ENCODE measurements around the gene IMMP1L. TPM values are rescaled to one million over a fixed set of nuclear protein-coding genes. Genes with fewer than 3 reads are reported as not detected.

Gene IMMP1L
- total RNA-seq, 4 donors from 2014 or later: 7.1 to 61.9 (median 33.5) TPM

DNA sequence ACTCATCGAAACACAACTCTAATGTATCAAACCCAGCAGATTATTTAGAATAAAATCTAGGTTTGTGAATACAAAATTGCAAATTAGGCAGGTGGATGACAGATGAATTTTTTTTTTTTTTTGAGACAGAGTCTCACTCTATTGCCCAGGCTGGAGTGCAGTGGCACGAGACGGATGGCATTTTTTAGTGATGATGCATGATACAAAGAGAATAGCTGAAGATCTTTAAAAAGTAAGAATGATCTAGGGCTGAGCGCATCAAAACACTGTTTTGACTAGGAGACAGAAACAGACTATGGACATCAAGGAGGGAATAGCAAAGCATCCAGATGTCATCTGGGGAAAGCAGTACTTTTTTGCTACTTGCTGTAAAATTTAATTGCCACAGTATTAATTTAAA lies 63.8 kb downstream of the IMMP1L start:
- DNase-seq (ENCODE audit: low spot score in 2 of 2): no peak
- Histone ChIP-seq H3K27me3 (no peaks in the 10 kb centered on the region), H3K9me3 (no peaks in the 10 kb centered on the region), H3K27ac (no peak overlapping the region), H3K4me3 (no peak overlapping the region), H3K36me3 (peaks cover 3% of the 10 kb centered on the region), H3K4me1 (no peaks in the 10 kb centered on the region)
- TF ChIP-seq, protein P1, sequence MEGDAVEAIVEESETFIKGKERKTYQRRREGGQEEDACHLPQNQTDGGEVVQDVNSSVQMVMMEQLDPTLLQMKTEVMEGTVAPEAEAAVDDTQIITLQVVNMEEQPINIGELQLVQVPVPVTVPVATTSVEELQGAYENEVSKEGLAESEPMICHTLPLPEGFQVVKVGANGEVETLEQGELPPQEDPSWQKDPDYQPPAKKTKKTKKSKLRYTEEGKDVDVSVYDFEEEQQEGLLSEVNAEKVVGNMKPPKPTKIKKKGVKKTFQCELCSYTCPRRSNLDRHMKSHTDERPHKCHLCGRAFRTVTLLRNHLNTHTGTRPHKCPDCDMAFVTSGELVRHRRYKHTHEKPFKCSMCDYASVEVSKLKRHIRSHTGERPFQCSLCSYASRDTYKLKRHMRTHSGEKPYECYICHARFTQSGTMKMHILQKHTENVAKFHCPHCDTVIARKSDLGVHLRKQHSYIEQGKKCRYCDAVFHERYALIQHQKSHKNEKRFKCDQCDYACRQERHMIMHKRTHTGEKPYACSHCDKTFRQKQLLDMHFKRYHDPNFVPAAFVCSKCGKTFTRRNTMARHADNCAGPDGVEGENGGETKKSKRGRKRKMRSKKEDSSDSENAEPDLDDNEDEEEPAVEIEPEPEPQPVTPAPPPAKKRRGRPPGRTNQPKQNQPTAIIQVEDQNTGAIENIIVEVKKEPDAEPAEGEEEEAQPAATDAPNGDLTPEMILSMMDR (IDR thresholded peaks at IDR 0.05): no peak
- TF ChIP-seq POLR2A (IDR thresholded peaks at IDR 0.05): no peak
- TF ChIP-seq POLR2AphosphoS5 (IDR thresholded peaks at IDR 0.05): no peak
- TF ChIP-seq EP300 (IDR thresholded peaks at IDR 0.05): no peak
- 94% methylated on average over 4 of the region's 4 CpGs for WGBS

DNA sequence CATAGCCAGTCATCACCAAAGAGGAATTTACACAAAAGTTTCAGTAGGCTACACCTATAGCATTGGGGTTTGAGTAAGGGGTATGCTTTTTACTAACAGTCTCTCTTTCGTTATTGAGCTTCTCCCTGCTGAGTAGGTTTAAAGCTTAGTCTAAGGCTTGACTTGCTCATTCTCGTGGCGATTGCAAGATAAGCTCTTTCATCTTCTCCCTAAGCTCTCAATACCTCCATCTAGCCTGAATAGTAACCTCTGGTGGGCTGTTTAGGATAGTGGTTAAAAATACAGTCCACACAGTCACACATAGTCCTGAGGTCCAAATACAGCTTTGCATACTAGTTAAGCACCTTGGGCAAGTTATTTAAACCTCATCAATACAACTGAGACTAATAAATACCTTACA lies 65.6 kb downstream of the IMMP1L start:
- TF ChIP-seq, protein P1 (IDR thresholded peaks at IDR 0.05): no peak
- TF ChIP-seq EP300 (IDR thresholded peaks at IDR 0.05): no peak
- TF ChIP-seq POLR2A (IDR thresholded peaks at IDR 0.05): no peak
- TF ChIP-seq POLR2AphosphoS5 (IDR thresholded peaks at IDR 0.05): no peak
- Histone ChIP-seq H3K9me3 (no peaks in the 10 kb centered on the region), H3K27me3 (no peaks in the 10 kb centered on the region), H3K27ac (no peak overlapping the region), H3K4me1 (no peaks in the 10 kb centered on the region), H3K4me3 (no peak overlapping the region), H3K36me3 (peaks cover 3% of the 10 kb centered on the region)
- 93% methylated on average over 3 of the region's 3 CpGs for WGBS
- no peak for DNase-seq (ENCODE audit: low spot score in 2 of 2)

DNA sequence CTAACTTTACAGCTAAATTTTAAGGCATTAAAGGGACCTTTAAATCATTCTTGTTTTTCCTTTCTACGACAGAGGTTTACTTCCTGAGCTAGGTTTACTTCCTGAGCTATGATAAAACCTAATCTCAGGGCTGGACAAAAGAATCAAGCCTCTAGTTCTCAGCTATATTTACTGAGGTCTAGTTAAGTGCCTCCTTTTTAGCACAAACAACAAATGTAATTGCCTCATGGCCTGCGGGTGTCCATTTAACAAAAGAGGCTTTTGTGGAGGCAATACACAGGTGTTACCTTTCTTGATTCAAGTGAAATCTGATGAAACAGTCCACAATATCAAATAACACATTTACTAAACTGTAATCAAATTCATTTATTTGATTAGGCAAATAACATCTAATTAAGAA lies 67.3 kb downstream of the IMMP1L start:
- Histone ChIP-seq H3K4me3 (no peak overlapping the region), H3K27ac (no peak overlapping the region), H3K9me3 (no peaks in the 10 kb centered on the region), H3K4me1 (no peaks in the 10 kb centered on the region), H3K36me3 (no peaks in the 10 kb centered on the region), H3K27me3 (no peaks in the 10 kb centered on the region)
- WGBS: 71% methylated on average over 2 of the region's 2 CpGs
- TF ChIP-seq, protein P1 (IDR thresholded peaks at IDR 0.05): no peak
- no peak for DNase-seq (ENCODE audit: low spot score in 2 of 2)

DNA sequence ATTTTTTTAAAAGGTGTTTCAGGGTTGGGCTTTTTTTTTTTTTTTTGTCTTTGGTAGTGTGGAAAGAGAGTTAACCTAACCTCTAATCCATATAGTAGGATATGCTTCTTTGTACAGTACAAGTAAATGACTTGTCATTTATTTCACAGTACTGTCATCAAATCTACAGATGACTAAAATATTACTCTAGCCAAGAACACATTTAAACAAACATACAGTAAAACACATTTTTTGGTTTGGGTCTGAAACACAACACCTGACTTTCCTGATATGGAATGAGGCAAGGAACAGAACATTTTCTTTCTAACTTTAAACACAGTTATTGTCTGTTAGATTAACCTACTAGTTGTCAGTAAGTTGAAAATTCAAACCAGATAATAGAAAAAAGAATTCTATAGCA lies 68.1 kb downstream of the IMMP1L start:
- no peaks in the 10 kb centered on the region for H3K4me1 ChIP-seq
- H3K36me3 ChIP-seq: no peaks in the 10 kb centered on the region
- no peaks in the 10 kb centered on the region for H3K9me3 ChIP-seq
- H3K27ac ChIP-seq: no peak overlapping the region
- DNase-seq (ENCODE audit: low spot score in 2 of 2): no peak
- H3K27me3 ChIP-seq: no peaks in the 10 kb centered on the region
- no peak overlapping the region for H3K4me3 ChIP-seq
- no peak for TF ChIP-seq POLR2AphosphoS5 (IDR thresholded peaks at IDR 0.05)

DNA sequence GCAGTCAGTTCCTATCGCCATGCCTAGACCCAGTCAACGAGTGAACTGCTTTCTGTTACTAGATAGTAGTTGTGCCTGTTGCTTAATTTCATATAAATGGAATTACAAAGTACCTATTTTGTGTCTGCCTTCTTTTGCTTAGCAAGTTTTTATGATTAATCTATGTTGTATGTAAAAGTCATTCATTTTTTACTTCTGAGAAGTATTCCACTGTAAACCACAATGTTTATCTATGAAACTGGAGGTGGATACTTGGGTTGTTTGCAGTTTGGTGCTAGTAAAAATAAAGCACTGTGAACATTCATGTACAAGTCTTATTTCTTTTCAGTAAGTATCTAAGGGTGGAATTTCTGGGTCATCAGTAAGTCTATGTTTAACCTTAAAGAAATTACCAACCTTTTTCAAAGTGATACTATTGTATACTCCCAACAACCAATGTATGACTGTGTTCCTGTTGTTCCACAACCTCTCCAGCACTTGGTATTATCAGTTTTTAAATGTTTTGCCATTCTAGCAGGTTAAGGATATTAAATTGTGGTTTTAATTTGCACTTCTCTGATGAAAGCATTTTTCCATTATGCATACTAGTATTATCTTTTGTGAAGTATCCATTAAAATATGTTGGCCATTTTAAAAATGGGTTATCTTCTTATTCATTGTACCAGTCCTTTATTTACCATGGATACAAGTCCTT lies 71.5 kb downstream of the IMMP1L start:
- no peak for DNase-seq (ENCODE audit: low spot score in 2 of 2)
- Histone ChIP-seq H3K9me3 (no peaks in the 10 kb centered on the region), H3K27ac (no peak overlapping the region), H3K4me1 (no peaks in the 10 kb centered on the region), H3K4me3 (no peak overlapping the region), H3K27me3 (no peaks in the 10 kb centered on the region), H3K36me3 (no peaks in the 10 kb centered on the region)
- TF ChIP-seq, protein P1 (IDR thresholded peaks at IDR 0.05): no peak
- TF ChIP-seq POLR2AphosphoS5 (IDR thresholded peaks at IDR 0.05): no peak
- no peak for TF ChIP-seq POLR2A (IDR thresholded peaks at IDR 0.05)
- TF ChIP-seq EP300 (IDR thresholded peaks at IDR 0.05): no peak
- WGBS: 94% methylated on average over 2 of the region's 2 CpGs

DNA sequence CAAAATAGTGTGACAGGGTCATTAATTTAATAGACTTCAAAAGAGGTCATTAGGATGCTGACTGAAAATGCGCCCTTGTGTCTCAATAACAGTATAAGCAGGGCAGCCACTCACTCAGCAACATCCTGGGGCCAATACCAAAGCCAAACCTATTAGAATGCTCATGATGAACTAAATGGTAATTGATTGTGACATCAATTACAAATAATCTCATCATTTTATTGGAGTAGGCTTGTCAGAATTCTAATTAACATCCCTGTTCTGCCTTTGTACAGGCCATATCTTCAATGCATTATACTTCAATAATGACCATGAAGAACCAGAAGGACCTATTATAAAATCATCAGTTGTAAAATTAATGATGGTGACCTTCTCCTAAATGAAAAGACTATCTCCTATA lies 75.6 kb downstream of the IMMP1L start:
- Histone ChIP-seq H3K4me1 (no peaks in the 10 kb centered on the region), H3K36me3 (peaks cover 9% of the 10 kb centered on the region), H3K27ac (no peak overlapping the region), H3K27me3 (no peaks in the 10 kb centered on the region), H3K4me3 (no peak overlapping the region), H3K9me3 (no peaks in the 10 kb centered on the region)
- no peak for DNase-seq (ENCODE audit: low spot score in 2 of 2)
- no peak for TF ChIP-seq POLR2A (IDR thresholded peaks at IDR 0.05)
- no peak for TF ChIP-seq POLR2AphosphoS5 (IDR thresholded peaks at IDR 0.05)
- TF ChIP-seq EP300 (IDR thresholded peaks at IDR 0.05): no peak
- TF ChIP-seq, protein P1 (IDR thresholded peaks at IDR 0.05): no peak
- 100% methylated on average over 1 of the region's 1 CpG for WGBS
